Epithelial cell of alveolus of lung (primary cell): ENCODE measurements around the gene COMMD4. TPM values are rescaled to one million over a fixed set of nuclear protein-coding genes. Genes with fewer than 3 reads are reported as not detected.

Source experiments
- total RNA-seq: library from RNA; depleted of rRNA; stranded (reverse); fragments of >200 nt; gene quantifications from 2 replicates; pipeline ENCODE4 v1.2.1, GENCODE V29; 2015

The COMMD4 gene
- total RNA-seq: 82.4 and 108 TPM in 2 replicates

DNA sequence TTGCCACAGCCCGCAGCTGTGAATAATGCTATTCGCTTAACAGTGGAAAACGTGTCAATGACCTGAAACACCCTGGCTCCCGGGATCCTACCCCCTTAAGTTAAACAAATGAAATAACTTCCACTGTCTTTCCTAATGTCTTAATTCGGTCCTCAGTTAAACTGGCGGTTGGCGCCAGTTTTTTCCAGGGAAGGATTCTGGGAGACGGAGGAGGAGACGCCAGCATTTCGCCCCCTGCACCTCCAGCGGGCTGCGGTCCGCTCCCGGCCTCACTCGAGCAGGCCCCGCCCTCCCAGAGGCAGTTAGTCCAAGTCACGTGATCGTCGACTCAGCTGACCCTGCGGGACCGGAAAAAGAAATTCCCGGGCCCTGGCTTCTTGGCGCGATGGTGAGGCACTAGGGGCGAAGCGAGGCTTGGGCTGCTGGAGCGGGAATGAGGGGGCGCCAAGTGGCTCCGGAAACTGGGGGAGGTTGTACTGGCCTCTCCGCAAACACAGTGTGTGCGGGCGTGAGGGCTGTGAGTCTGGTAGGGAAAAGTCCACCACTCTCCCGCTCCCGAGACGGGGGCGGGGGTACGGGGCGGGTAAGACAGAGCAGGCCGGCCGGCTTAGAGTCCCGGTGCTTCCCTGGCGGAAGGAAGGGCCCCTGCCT is at the start of gene COMMD4:
TSS of gene COMMD4 (plus strand) at position 359 of the 651 bp plus-strand sequence. CDS start at position 386, 27 bp downstream.

DNA sequence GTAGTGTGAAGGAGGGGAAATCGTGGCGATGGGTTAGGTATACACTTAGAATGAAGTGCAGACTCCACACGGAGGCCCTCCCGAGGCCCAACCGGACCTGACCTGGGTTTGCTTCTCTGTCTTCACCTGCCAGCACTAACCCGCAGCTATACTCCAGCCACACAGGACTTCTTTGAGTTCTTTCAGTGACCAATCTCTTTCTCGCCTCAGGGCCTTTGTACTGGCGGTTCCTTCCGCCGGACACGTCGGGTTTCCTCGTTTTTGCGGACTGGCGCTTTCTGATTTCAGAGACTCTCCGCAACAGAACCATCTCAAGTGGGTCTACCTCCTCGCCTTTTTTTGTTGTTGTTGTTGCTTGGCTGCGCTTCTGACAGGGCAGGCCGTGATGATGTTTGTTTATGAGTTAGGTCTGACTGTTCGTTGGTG is 10.9 kb downstream of the COMMD4 start, which contains the start of gene NEIL1:
TSS of gene NEIL1 (plus strand) at position 244 of the 426 bp plus-strand sequence. CDS start 1,867 bp downstream, outside the sequence.

DNA sequence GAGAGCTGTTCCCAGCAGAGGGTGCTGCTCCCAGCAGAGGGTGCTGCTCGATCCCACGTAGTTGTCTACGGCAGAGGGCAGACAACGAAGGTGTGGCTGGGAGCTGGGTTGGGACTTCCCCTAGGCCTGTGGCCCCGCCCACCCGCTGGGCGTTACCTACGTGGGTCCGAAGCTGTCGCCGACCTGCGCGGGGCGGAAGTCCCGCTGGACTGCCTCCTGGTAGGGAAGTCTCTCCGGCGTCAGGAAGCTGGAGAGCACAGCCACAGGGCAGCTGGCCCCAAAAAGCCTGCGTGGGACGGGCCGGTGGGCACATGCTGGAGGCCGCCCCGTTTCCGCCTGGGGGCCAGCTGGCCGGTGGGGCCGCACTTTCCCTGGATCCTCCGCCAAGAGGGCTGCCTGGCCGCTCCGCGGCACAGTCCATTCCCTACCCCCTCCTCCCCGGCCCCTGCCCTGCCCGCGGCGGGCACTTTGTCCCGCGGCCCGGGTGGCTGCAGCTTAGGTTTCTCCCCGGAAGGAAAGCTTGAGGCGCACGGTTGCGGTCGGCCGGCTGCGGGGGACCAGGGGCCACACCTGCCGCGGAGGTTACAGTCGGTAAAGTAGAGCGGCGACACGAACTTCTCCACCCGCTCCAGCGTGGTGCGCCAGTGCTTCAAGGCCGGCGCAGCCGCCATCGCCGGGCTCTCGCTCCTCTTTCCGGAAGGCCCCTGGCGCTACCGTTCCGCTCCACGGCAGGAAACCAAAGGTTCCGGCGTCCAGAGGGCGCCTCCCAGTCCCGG is 32.2 kb downstream of the COMMD4 start, which contains the start of gene MAN2C1:
TSS of gene MAN2C1 (minus strand) at position 695 of the 776 bp plus-strand sequence. CDS start at position 671, 24 bp downstream.

Other genes with a start within 250 kb of the COMMD4 start
- 8.7 and 13.2 TPM in 2 replicates for gene C15orf39, start 134.2 kb upstream of the COMMD4 start, total RNA-seq
- not detected in 2 replicates for gene GOLGA6C, start 77.7 kb upstream of the COMMD4 start, total RNA-seq
- gene GOLGA6D, start 53.2 kb upstream of the COMMD4 start, total RNA-seq: not detected in 2 replicates
- gene NEIL1, start 11.0 kb downstream of the COMMD4 start, total RNA-seq: 1.6 and 19.8 TPM in 2 replicates
- gene MAN2C1, start 32.5 kb downstream of the COMMD4 start, total RNA-seq: 56.0 and 82.2 TPM in 2 replicates
- 30.4 and 30.5 TPM in 2 replicates for gene SIN3A, start 115.6 kb downstream of the COMMD4 start, total RNA-seq
- gene PTPN9, start 243.3 kb downstream of the COMMD4 start, total RNA-seq: 21.2 and 22.9 TPM in 2 replicates